Measurements from ENCODE around the gene LEMD3. TPM values are rescaled to one million over a fixed set of nuclear protein-coding genes. Genes with fewer than 3 reads are reported as not detected.
A peak's percentile ranks its signal among the peaks of the same experiment; 100 is the strongest.

Gene LEMD3
- total RNA-seq, 4 donors from 2014 or later = 14.0 to 29.4 (median 14.7) TPM

- ATAC-seq (no peak), DNase-seq (no peak)
- Histone ChIP-seq H3K27ac (peak overlapping the region in 1 of 4 donors; percentile 91), H3K9me3 (no peaks in the 10 kb centered on the region), H3K36me3 (peaks cover 0 to 12% of the 10 kb centered on the region in 2 donors), H3K27me3 (no peaks in the 10 kb centered on the region), H3K4me3 (peak overlapping the region; percentile 79 to 97 (median 88)), H3K4me1 (peaks cover 42 to 52% of the 10 kb centered on the region in 2 donors)
- TF ChIP-seq, protein P1, sequence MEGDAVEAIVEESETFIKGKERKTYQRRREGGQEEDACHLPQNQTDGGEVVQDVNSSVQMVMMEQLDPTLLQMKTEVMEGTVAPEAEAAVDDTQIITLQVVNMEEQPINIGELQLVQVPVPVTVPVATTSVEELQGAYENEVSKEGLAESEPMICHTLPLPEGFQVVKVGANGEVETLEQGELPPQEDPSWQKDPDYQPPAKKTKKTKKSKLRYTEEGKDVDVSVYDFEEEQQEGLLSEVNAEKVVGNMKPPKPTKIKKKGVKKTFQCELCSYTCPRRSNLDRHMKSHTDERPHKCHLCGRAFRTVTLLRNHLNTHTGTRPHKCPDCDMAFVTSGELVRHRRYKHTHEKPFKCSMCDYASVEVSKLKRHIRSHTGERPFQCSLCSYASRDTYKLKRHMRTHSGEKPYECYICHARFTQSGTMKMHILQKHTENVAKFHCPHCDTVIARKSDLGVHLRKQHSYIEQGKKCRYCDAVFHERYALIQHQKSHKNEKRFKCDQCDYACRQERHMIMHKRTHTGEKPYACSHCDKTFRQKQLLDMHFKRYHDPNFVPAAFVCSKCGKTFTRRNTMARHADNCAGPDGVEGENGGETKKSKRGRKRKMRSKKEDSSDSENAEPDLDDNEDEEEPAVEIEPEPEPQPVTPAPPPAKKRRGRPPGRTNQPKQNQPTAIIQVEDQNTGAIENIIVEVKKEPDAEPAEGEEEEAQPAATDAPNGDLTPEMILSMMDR (IDR thresholded peaks at IDR 0.05 in 4 of 5, conservative IDR thresholded peaks at IDR 0.05 in 1 of 5) = no peak
- no peak for TF ChIP-seq POLR2A (IDR thresholded peaks at IDR 0.05)
- in situ Hi-C loops (cut with MboI; ENCODE audit: low sequenced_read_pairs in 4 of 4) (no loop called here), intact Hi-C loops (cut with DNase I; ENCODE audit: low total_unique reads) (no loop called here)
These were observed 1.7 kb downstream of the LEMD3 start for GRCh38 chr12:65171073-65171472.

GRCh38 chr12:65171870-65172269, 2.5 kb downstream of the LEMD3 start:
- Histone ChIP-seq H3K27ac (no peak overlapping the region), H3K4me1 (peaks cover 42 to 52% of the 10 kb centered on the region in 2 donors), H3K27me3 (no peaks in the 10 kb centered on the region), H3K9me3 (no peaks in the 10 kb centered on the region), H3K4me3 (peak overlapping the region; percentile 79 to 97 (median 88)), H3K36me3 (peaks cover 0 to 13% of the 10 kb centered on the region in 2 donors)
- TF ChIP-seq POLR2A (IDR thresholded peaks at IDR 0.05) = no peak
- TF ChIP-seq, protein P1 (IDR thresholded peaks at IDR 0.05 in 4 of 5, conservative IDR thresholded peaks at IDR 0.05 in 1 of 5) = no peak
- DNase-seq = no peak
- in situ Hi-C loops (cut with MboI; ENCODE audit: low sequenced_read_pairs in 4 of 4) (no loop called here), intact Hi-C loops (cut with DNase I; ENCODE audit: low total_unique reads) (no loop called here)
- no peak for ATAC-seq

- H3K27ac ChIP-seq = no peak overlapping the region
- H3K9me3 ChIP-seq = no peaks in the 10 kb centered on the region
- peaks cover 0 to 13% of the 10 kb centered on the region in 2 donors for H3K36me3 ChIP-seq
- intact Hi-C loops (cut with DNase I; ENCODE audit: low total_unique reads) (no loop called here), in situ Hi-C loops (cut with MboI; ENCODE audit: low sequenced_read_pairs in 4 of 4) (no loop called here)
- TF ChIP-seq, protein P1 (IDR thresholded peaks at IDR 0.05 in 4 of 5, conservative IDR thresholded peaks at IDR 0.05 in 1 of 5) = no peak
- TF ChIP-seq POLR2A (IDR thresholded peaks at IDR 0.05) = no peak
- H3K4me1 ChIP-seq = peaks cover 47 to 52% of the 10 kb centered on the region in 2 donors
- no peak overlapping the region for H3K4me3 ChIP-seq
- no peak for DNase-seq
- H3K27me3 ChIP-seq = no peaks in the 10 kb centered on the region
- ATAC-seq = no peak
These were observed 6.0 kb downstream of the LEMD3 start for GRCh38 chr12:65175385-65175784.

- Histone ChIP-seq H3K36me3 (no peaks in the 10 kb centered on the region), H3K27me3 (no peaks in the 10 kb centered on the region), H3K27ac (no peak overlapping the region), H3K4me1 (peaks cover 28 to 32% of the 10 kb centered on the region in 2 donors), H3K4me3 (no peak overlapping the region), H3K9me3 (no peaks in the 10 kb centered on the region)
- intact Hi-C loops (cut with DNase I; ENCODE audit: low total_unique reads) (no loop called here), in situ Hi-C loops (cut with MboI; ENCODE audit: low sequenced_read_pairs in 4 of 4) (no loop called here)
- no peak for TF ChIP-seq POLR2A (IDR thresholded peaks at IDR 0.05)
- TF ChIP-seq, protein P1 (IDR thresholded peaks at IDR 0.05 in 4 of 5, conservative IDR thresholded peaks at IDR 0.05 in 1 of 5) = no peak
- DNase-seq = no peak
- ATAC-seq = no peak
These were observed 12.8 kb downstream of the LEMD3 start for GRCh38 chr12:65182012-65182739.
